CD4-positive, CD25-positive, alpha-beta regulatory T cell (primary cell): ENCODE results near the gene HPSE. TPM values are rescaled to one million over a fixed set of nuclear protein-coding genes. Genes with fewer than 3 reads are reported as not detected.
A peak's percentile ranks its signal among the peaks of the same experiment; 100 is the strongest.

Source experiments
- ATAC-seq, 2 donors: fragments of 150-1000 bp; cut with Tn5 transposase; one replicate each; pipeline ENCODE4 v1.10.0; 2021; ENCODE audit warnings: low read depth in 2 of 2, moderate number of reproducible peaks in 2 of 2, moderate library complexity in 1 of 2
- DNase-seq, 3 donors: peaks; one replicate each; pipeline versions ENCODE4 v3.0.0 to v3.0.0-alpha.2; 2012 to 2022; ENCODE audit warnings: mixed read lengths in 1 of 3
- H3K27ac ChIP-seq: one replicate; pipeline ENCODE4 v1.7.0; 2013; ENCODE audit warnings: mild to moderate bottlenecking, low read length; ENCODE audit not compliant: insufficient read depth, poor library complexity, severe bottlenecking
- H3K27me3 ChIP-seq: one replicate; pipeline ENCODE4 v1.7.0; 2013; ENCODE audit warnings: low read length; ENCODE audit not compliant: control insufficient read depth, insufficient read depth
- H3K36me3 ChIP-seq: one replicate; pipeline ENCODE4 v1.7.0; 2013; ENCODE audit warnings: mild to moderate bottlenecking, low read length, moderate library complexity; ENCODE audit not compliant: control insufficient read depth, insufficient read depth
- H3K4me1 ChIP-seq: 2 replicates; pipeline ENCODE4 v1.7.0; 2013; ENCODE audit warnings: mild to moderate bottlenecking, low read length; ENCODE audit not compliant: insufficient read depth, control insufficient read depth, poor library complexity, severe bottlenecking
- H3K4me3 ChIP-seq: one replicate; pipeline ENCODE4 v1.7.0; 2013; ENCODE audit warnings: low read depth, mild to moderate bottlenecking, low read length, moderate library complexity
- H3K9me3 ChIP-seq, 2 experiments: 1 replicate in 1 of 2; 2 replicates in 1 of 2; pipeline ENCODE4 v1.7.0; 2013; ENCODE audit warnings: low read length in 2 of 2, mild to moderate bottlenecking in 1 of 2, moderate library complexity in 1 of 2; ENCODE audit not compliant: control insufficient read depth in 2 of 2
- H3K27ac Mint-ChIP-seq, 3 donors: one replicate each; pipeline ENCODE4 v1.8.0; 2020 to 2022; ENCODE audit warnings: mild to moderate bottlenecking in 3 of 3, mixed read lengths in 3 of 3, moderate library complexity in 2 of 3
- H3K27me3 Mint-ChIP-seq: one replicate; pipeline ENCODE4 v1.8.0; 2022; ENCODE audit warnings: mild to moderate bottlenecking, mixed read lengths
- H3K36me3 Mint-ChIP-seq: one replicate; pipeline ENCODE4 v1.8.0; 2020; ENCODE audit warnings: mixed read lengths
- H3K4me1 Mint-ChIP-seq, 4 donors: one replicate each; pipeline ENCODE4 v1.8.0; 2020 to 2022; ENCODE audit warnings: mixed read lengths in 4 of 4, mild to moderate bottlenecking in 1 of 4
- H3K4me3 Mint-ChIP-seq, 4 donors: one replicate each; pipeline ENCODE4 v1.8.0; 2020 to 2022; ENCODE audit warnings: mild to moderate bottlenecking in 4 of 4, mixed read lengths in 4 of 4, moderate library complexity in 3 of 4
- H3K9me3 Mint-ChIP-seq, 7 donors: one replicate each; pipeline ENCODE4 v1.8.0; 2020 to 2022; ENCODE audit warnings: mixed read lengths in 7 of 7, mild to moderate bottlenecking in 3 of 7, moderate library complexity in 2 of 7
- polyA plus RNA-seq, 4 donors: library from polyadenylated mRNA; unstranded; fragments of 300-500 nt; fragmentation: Illumina TruSeq; gene quantifications; one replicate each; pipeline ENCODE4 v1.2.3, GENCODE V29; 2021
- total RNA-seq: library from RNA; stranded (reverse); gene quantifications from one replicate; pipeline ENCODE4 v1.2.3, GENCODE V29; 2022

The HPSE gene
- total and polyA plus RNA-seq, 5 donors from 2014 or later: 8.3 to 14.0 (median 9.7) TPM

GRCh38 chr4:83318666-83319065 lies 16.0 kb downstream of the HPSE start:
- H3K9me3 ChIP-seq: no peaks in the 10 kb centered on the region
- peaks cover 56% of the 10 kb centered on the region for H3K36me3 Mint-ChIP-seq
- no peaks in the 10 kb centered on the region for H3K9me3 Mint-ChIP-seq
- H3K4me1 ChIP-seq: no peaks in the 10 kb centered on the region
- no peak for ATAC-seq
- peaks cover 58% of the 10 kb centered on the region for H3K36me3 ChIP-seq
- H3K27ac Mint-ChIP-seq: peak overlapping the region in 2 of 3 donors; percentile 60 to 74
- no peaks in the 10 kb centered on the region for H3K27me3 ChIP-seq
- no peak overlapping the region for H3K4me3 ChIP-seq
- peaks cover 9 to 27% (median 11%) of the 10 kb centered on the region in 4 donors for H3K4me1 Mint-ChIP-seq
- H3K27ac ChIP-seq: no peak overlapping the region
- H3K27me3 Mint-ChIP-seq: no peaks in the 10 kb centered on the region
- DNase-seq: no peak
- no peak overlapping the region for H3K4me3 Mint-ChIP-seq

- Mint-ChIP-seq H3K4me1 (peaks cover 5 to 17% (median 6%) of the 10 kb centered on the region in 4 donors), H3K27ac (no peak overlapping the region), H3K36me3 (peaks cover 56% of the 10 kb centered on the region), H3K9me3 (no peaks in the 10 kb centered on the region), H3K27me3 (no peaks in the 10 kb centered on the region), H3K4me3 (no peak overlapping the region)
- Histone ChIP-seq H3K9me3 (no peaks in the 10 kb centered on the region), H3K4me3 (no peak overlapping the region), H3K27ac (no peak overlapping the region), H3K27me3 (no peaks in the 10 kb centered on the region), H3K4me1 (no peaks in the 10 kb centered on the region), H3K36me3 (peaks cover 53% of the 10 kb centered on the region)
- ATAC-seq (no peak), DNase-seq (no peak)
These were observed 17.0 kb downstream of the HPSE start for GRCh38 chr4:83317671-83318070.

- ATAC-seq (no peak), DNase-seq (no peak)
- no peaks in the 10 kb centered on the region for H3K27me3 Mint-ChIP-seq
- H3K36me3 ChIP-seq: peaks cover 50% of the 10 kb centered on the region
- no peaks in the 10 kb centered on the region for H3K9me3 Mint-ChIP-seq
- H3K27ac ChIP-seq: no peak overlapping the region
- H3K4me3 ChIP-seq: no peak overlapping the region
- H3K4me3 Mint-ChIP-seq: no peak overlapping the region
- H3K4me1 Mint-ChIP-seq: peaks cover 2 to 14% (median 5%) of the 10 kb centered on the region in 4 donors
- H3K4me1 ChIP-seq: no peaks in the 10 kb centered on the region
- H3K9me3 ChIP-seq: no peaks in the 10 kb centered on the region
- no peaks in the 10 kb centered on the region for H3K27me3 ChIP-seq
- no peak overlapping the region for H3K27ac Mint-ChIP-seq
- H3K36me3 Mint-ChIP-seq: peaks cover 54% of the 10 kb centered on the region
These were observed 18.0 kb downstream of the HPSE start for GRCh38 chr4:83316459-83317165.

GRCh38 chr4:83315341-83315870 lies 19.2 kb downstream of the HPSE start:
- no peaks in the 10 kb centered on the region for H3K4me1 ChIP-seq
- no peak overlapping the region for H3K4me3 ChIP-seq
- H3K27ac ChIP-seq: no peak overlapping the region
- H3K27me3 ChIP-seq: no peaks in the 10 kb centered on the region
- Mint-ChIP-seq H3K36me3 (peaks cover 50% of the 10 kb centered on the region), H3K4me3 (no peak overlapping the region), H3K4me1 (peaks cover 0 to 8% (median 0%) of the 10 kb centered on the region in 4 donors), H3K27me3 (no peaks in the 10 kb centered on the region), H3K27ac (no peak overlapping the region), H3K9me3 (no peaks in the 10 kb centered on the region)
- H3K36me3 ChIP-seq: peaks cover 47% of the 10 kb centered on the region
- ATAC-seq: no peak
- H3K9me3 ChIP-seq: no peaks in the 10 kb centered on the region
- DNase-seq: no peak

GRCh38 chr4:83308672-83309071 lies 26.0 kb downstream of the HPSE start:
- peaks cover 60% of the 10 kb centered on the region for H3K36me3 Mint-ChIP-seq

GRCh38 chr4:83307920-83308319 lies 26.7 kb downstream of the HPSE start:
- H3K27me3 ChIP-seq: no peaks in the 10 kb centered on the region
- ATAC-seq (no peak), DNase-seq (no peak)
- H3K4me1 ChIP-seq: no peaks in the 10 kb centered on the region
- no peak overlapping the region for H3K4me3 ChIP-seq
- Mint-ChIP-seq H3K4me3 (no peak overlapping the region), H3K27me3 (no peaks in the 10 kb centered on the region), H3K36me3 (peaks cover 56% of the 10 kb centered on the region), H3K27ac (no peak overlapping the region), H3K9me3 (no peaks in the 10 kb centered on the region), H3K4me1 (peaks cover 0 to 5% (median 0%) of the 10 kb centered on the region in 4 donors)
- no peaks in the 10 kb centered on the region for H3K9me3 ChIP-seq
- H3K36me3 ChIP-seq: peaks cover 36% of the 10 kb centered on the region
- no peak overlapping the region for H3K27ac ChIP-seq

More at GRCh38 chr4:83308672-83309071, 26.0 kb downstream of the HPSE start:
- peaks cover 37% of the 10 kb centered on the region for H3K36me3 ChIP-seq
- no peaks in the 10 kb centered on the region for H3K9me3 ChIP-seq
- Mint-ChIP-seq H3K27ac (no peak overlapping the region), H3K9me3 (no peaks in the 10 kb centered on the region), H3K27me3 (no peaks in the 10 kb centered on the region), H3K4me1 (peaks cover 0 to 5% (median 0%) of the 10 kb centered on the region in 4 donors), H3K4me3 (no peak overlapping the region)
- H3K4me3 ChIP-seq: no peak overlapping the region
- ATAC-seq (no peak), DNase-seq (no peak)
- no peaks in the 10 kb centered on the region for H3K27me3 ChIP-seq
- H3K4me1 ChIP-seq: no peaks in the 10 kb centered on the region
- no peak overlapping the region for H3K27ac ChIP-seq

- no peak overlapping the region for H3K4me3 Mint-ChIP-seq
- Histone ChIP-seq H3K4me3 (no peak overlapping the region), H3K9me3 (no peaks in the 10 kb centered on the region), H3K36me3 (peaks cover 39% of the 10 kb centered on the region), H3K4me1 (no peaks in the 10 kb centered on the region), H3K27me3 (no peaks in the 10 kb centered on the region), H3K27ac (no peak overlapping the region)
- no peaks in the 10 kb centered on the region for H3K27me3 Mint-ChIP-seq
- ATAC-seq (no peak), DNase-seq (no peak)
- peaks cover 48% of the 10 kb centered on the region for H3K36me3 Mint-ChIP-seq
- no peak overlapping the region for H3K27ac Mint-ChIP-seq
- no peaks in the 10 kb centered on the region for H3K9me3 Mint-ChIP-seq
- H3K4me1 Mint-ChIP-seq: peaks cover 0 to 5% (median 0%) of the 10 kb centered on the region in 4 donors
These were observed 29.5 kb downstream of the HPSE start for GRCh38 chr4:83305187-83305586.
